Transverse colon (tissue), 4 donors: ENCODE data around the gene KCNAB3. TPM values are rescaled to one million over a fixed set of nuclear protein-coding genes. Genes with fewer than 3 reads are reported as not detected.

ENCODE experiments used
- DNase-seq: peaks from one replicate; pipeline ENCODE4 v3.0.0-alpha.2; 2019
- H3K27ac ChIP-seq, 4 donors: fragments of 200-600 bp; sonication (generic); 2 replicates each; pipeline ENCODE4 v1.5.1; 2016 to 2018; ENCODE audit warnings: inconsistent platforms in 4 of 4
- H3K27me3 ChIP-seq: fragments of 200-600 bp; sonication (generic); 2 replicates; pipeline ENCODE4 v1.5.1; 2017; ENCODE audit warnings: inconsistent platforms
- H3K36me3 ChIP-seq, 4 donors: fragments of 200-600 bp; sonication (generic); 2 replicates each; pipeline ENCODE4 v1.5.1; 2017 to 2019; ENCODE audit warnings: inconsistent platforms in 4 of 4
- H3K4me1 ChIP-seq, 4 donors: fragments of 200-600 bp; sonication (generic); 2 replicates each; pipeline ENCODE4 v1.5.1; 2017 to 2020; ENCODE audit warnings: inconsistent platforms in 4 of 4
- H3K4me3 ChIP-seq, 4 donors: fragments of 200-600 bp; sonication (generic); 1 replicate in 1 of 4; 2 replicates in 3 of 4; pipeline versions ENCODE4 v1.5.1 to v1.6.1; 2017 to 2019; ENCODE audit warnings: inconsistent platforms in 4 of 4
- H3K9me3 ChIP-seq, 2 donors: fragments of 200-600 bp; sonication (generic); 2 replicates each; pipeline ENCODE4 v1.5.1; 2017 to 2019; ENCODE audit warnings: inconsistent platforms in 2 of 2
- EP300 ChIP-seq: sonication (generic); formaldehyde crosslinking; IDR thresholded peaks from one replicate; pipeline ENCODE4 v1.6.1; 2017; ENCODE audit warnings: antibody characterized with exemption, low read depth
- POLR2A ChIP-seq: fragments of 450-650 bp; IDR thresholded peaks from one replicate; pipeline ENCODE4 v1.6.1; 2016; ENCODE audit warnings: antibody characterized with exemption, mild to moderate bottlenecking, moderate library complexity
- POLR2AphosphoS5 ChIP-seq, 3 donors: sonication (generic); formaldehyde crosslinking; IDR thresholded peaks; one replicate each; pipeline ENCODE4 v1.6.1; 2016; ENCODE audit warnings: antibody characterized with exemption in 3 of 3
- WGBS, 2 donors: methylation state at CpG; one replicate each; pipeline ENCODE4 v1.1.5; 2018; ENCODE audit warnings: low coverage in 1 of 2; 5-methylcytosine and 5-hydroxymethylcytosine counted together
- in situ Hi-C, 4 donors: fragments of 200-750 bp; cut with MboI; loops; one replicate each; pipeline versions ENCODE4 v1.15.0 to v1.15.1; 2017; ENCODE audit warnings: low sequenced_read_pairs in 3 of 4, low pct_ligation_motif_present in 1 of 4, low pct_unique_long_range_greater_than_20kb in 1 of 4
- intact Hi-C: fragments of 100-400 bp; cut with DNase I; formaldehyde crosslinking; loops from one replicate; pipeline ENCODE4 v1.15.1; 2023; ENCODE audit warnings: low total_unique reads
- total RNA-seq, 4 donors: library from RNA; depleted of rRNA; stranded (reverse); fragments of >200 nt; gene quantifications; one replicate each; pipeline ENCODE4 v1.1.0, GENCODE V29; 2016
- TF ChIP-seq, protein P1 (sequence below), 5 experiments: fragments of 200-600 bp in 3 of 5; fragments of 450-650 bp in 2 of 5; sonication (generic) in 3 of 5; IDR thresholded peaks; 1 replicate in 2 of 5; 2 replicates in 3 of 5; pipeline ENCODE4 v1.5.1; 2016 to 2017; ENCODE audit warnings: antibody characterized with exemption in 5 of 5, inconsistent platforms in 3 of 5, mild to moderate bottlenecking in 2 of 5, moderate library complexity in 1 of 5

Gene KCNAB3
- 1 to 10 TPM in 1 of 4 donors, under 1 TPM in 2, not detected in 1; 0.40 to 1.6 (median 0.82) TPM for total RNA-seq

DNA sequence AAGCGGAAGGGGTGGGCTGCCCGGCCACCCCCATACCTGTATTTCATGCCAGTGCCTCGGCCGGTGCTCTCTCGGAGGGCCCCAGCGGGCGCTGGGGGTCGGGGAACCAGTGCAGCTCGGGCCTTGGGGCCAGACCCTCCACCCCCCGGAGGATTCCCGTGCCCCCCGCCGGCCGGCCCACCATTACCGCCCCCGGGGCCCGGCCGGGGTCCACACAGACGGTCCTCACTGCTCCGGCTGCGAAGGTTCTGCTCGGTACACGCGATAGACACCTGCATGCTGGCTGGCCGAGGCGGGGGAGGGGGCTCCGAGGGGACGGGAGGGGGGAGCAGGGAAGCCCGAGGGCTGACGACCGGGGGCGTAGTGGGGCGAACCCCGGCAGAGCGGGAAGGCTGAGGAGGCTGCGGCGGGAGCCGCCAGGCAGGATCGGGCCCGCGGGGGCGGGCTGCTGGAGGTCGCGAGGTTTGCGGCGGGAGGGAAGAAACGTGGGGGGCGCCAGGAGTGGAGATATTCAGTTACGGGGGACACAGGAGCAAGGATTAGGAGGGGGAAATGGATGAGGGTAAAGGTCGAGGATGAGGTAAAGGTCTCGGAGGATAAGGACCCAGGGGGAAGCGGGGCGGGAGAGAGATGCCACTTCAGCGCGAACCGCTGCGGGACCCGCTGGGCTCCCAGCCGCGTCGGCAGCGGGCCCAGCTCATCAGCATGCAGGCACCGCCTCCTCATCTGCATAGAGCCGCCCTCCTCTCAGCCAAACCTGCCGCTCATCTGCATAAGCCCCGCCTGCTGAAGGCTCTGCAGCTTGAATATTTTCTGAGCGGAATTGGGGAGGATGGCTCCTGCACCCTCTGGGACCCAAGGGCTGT, at the start of gene KCNAB3:
Gene KCNAB3 (minus strand): TSS at position 699 of the 866 bp plus-strand sequence. CDS start 421 bp downstream, at position 278.
- 57 to 100% methylated on average over 1 to 64 of the region's 67 CpGs for WGBS, 2 donors
- Histone ChIP-seq H3K27ac (no peak within 1 kb of the TSS), H3K4me1 (peaks cover 8 to 37% (median 26%) of the 10 kb centered on the region in 4 donors), H3K36me3 (no peaks in the 10 kb centered on the region), H3K27me3 (no peaks in the 10 kb centered on the region), H3K9me3 (no peaks in the 10 kb centered on the region), H3K4me3 (peak within 1 kb of the TSS in 2 of 4 donors; percentile 8 to 22)
- no peak for TF ChIP-seq POLR2A
- no peak for TF ChIP-seq EP300
- TF ChIP-seq, protein P1, sequence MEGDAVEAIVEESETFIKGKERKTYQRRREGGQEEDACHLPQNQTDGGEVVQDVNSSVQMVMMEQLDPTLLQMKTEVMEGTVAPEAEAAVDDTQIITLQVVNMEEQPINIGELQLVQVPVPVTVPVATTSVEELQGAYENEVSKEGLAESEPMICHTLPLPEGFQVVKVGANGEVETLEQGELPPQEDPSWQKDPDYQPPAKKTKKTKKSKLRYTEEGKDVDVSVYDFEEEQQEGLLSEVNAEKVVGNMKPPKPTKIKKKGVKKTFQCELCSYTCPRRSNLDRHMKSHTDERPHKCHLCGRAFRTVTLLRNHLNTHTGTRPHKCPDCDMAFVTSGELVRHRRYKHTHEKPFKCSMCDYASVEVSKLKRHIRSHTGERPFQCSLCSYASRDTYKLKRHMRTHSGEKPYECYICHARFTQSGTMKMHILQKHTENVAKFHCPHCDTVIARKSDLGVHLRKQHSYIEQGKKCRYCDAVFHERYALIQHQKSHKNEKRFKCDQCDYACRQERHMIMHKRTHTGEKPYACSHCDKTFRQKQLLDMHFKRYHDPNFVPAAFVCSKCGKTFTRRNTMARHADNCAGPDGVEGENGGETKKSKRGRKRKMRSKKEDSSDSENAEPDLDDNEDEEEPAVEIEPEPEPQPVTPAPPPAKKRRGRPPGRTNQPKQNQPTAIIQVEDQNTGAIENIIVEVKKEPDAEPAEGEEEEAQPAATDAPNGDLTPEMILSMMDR (IDR thresholded peaks at IDR 0.05): no peak
- no peak for TF ChIP-seq POLR2AphosphoS5 (IDR thresholded peaks at IDR 0.05)
- peak; percentile 42 for DNase-seq
- in situ Hi-C loops (loop anchor here in 1 of 4 donors (10.0 kb wide), 1 partner anchor 55 kb away; no protein-coding TSS in a partner anchor), intact Hi-C loops (loop anchor here (10.0 kb wide), 1 partner anchor 65 kb away; no protein-coding TSS in a partner anchor)

DNA sequence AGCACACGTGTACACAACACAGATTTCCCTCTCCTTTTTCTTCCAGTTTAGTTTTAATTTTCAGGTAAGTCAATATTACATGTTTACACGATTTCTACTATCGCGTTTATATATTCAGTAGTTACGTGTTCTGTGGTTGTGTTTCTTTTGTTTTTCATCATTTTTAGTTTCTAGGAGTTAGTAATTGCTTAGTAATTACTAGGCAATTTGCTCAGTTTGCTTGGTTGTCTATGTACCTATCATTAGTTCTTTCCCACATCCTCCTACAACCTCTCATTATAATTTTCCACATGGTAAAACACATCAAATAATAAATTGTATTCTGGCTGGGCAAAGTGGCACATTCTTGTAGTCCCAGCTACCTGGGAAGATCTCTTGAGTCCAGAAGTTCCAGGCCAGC, 48.1 kb upstream of the KCNAB3 start:
- intact Hi-C loops (no loop called here), in situ Hi-C loops (loop anchor here in 2 of 4 donors (25.0 kb wide), 1 partner anchor 116 kb away; the partner anchor contains the start of genes CYB5D1 (in 2 of the 2), NAA38 (in 2 of the 2) and TMEM88 (in 2 of the 2))
- peaks cover 0 to 10% (median 4%) of the 10 kb centered on the region in 4 donors for H3K4me1 ChIP-seq
- no peaks in the 10 kb centered on the region for H3K27me3 ChIP-seq
- no peak overlapping the region for H3K27ac ChIP-seq
- no peaks in the 10 kb centered on the region for H3K36me3 ChIP-seq
- no peak for TF ChIP-seq POLR2AphosphoS5 (IDR thresholded peaks at IDR 0.05)
- TF ChIP-seq POLR2A: no peak
- no peak for TF ChIP-seq EP300
- TF ChIP-seq, protein P1 (IDR thresholded peaks at IDR 0.05): no peak
- H3K9me3 ChIP-seq: peaks cover 17 to 19% of the 10 kb centered on the region in 2 donors
- WGBS, 2 donors: 76 to 92% methylated on average over 5 of the region's 5 CpGs
- DNase-seq: no peak
- no peak overlapping the region for H3K4me3 ChIP-seq

DNA sequence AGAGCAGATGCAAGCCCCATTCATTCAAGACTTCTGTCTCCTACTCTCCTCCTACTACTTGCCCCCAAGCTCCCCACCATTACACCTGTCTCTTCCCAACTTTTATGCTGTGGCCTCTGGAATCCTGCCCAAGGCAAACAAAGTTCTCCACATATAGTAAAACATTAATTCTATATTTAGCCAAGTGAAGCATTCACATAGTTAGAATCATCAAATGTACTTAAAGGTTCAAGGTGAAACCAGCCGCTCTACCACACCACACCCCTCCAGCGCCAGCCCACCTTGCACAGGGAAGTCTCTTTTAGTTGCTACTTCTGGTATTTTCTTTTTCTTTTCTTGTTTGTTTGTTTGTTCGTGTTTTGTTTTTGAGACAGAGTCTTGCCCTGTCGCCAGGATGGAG, 47.4 kb upstream of the KCNAB3 start:
- TF ChIP-seq POLR2AphosphoS5 (IDR thresholded peaks at IDR 0.05) (no peak), POLR2A (no peak), EP300 (no peak)
- TF ChIP-seq, protein P1 (IDR thresholded peaks at IDR 0.05): no peak
- Histone ChIP-seq H3K4me3 (no peak overlapping the region), H3K9me3 (peaks cover 17 to 19% of the 10 kb centered on the region in 2 donors), H3K27ac (peak overlapping the region in 1 of 4 donors; percentile 3), H3K27me3 (no peaks in the 10 kb centered on the region), H3K36me3 (no peaks in the 10 kb centered on the region), H3K4me1 (peaks cover 0 to 10% (median 4%) of the 10 kb centered on the region in 4 donors)
- in situ Hi-C loops: loop anchor here in 2 of 4 donors (25.0 kb wide), 1 partner anchor 115 kb away; the partner anchor contains the start of genes CYB5D1 (in 2 of the 2), NAA38 (in 2 of the 2) and TMEM88 (in 2 of the 2)
- 54 to 58% methylated on average over 3 to 4 of the region's 4 CpGs for WGBS, 2 donors
- intact Hi-C loops: no loop called here
- peak; percentile 15 for DNase-seq

DNA sequence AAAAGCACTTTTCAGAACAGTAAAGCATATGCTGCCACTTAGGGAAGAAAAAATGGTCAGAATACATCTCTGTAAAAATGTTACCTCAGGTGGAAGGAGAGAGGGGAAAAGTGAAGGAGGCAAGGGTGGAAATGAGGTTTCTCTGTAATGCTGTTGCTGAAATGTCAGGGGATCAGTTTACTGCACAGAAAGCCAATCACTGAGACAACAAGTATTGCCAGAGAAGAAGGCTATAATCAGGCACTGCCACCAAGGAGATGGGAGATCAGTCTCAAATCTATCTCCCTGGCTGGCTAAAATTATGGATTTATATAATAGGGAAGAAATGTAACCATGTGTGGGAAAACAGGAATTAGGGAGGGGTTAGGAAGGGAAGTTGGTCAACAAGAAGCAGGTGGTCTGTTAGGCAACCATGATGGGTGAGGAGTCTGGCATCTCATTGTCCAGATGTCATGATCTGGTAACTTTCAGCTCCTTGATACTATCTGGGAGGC, 45.0 kb upstream of the KCNAB3 start:
- intact Hi-C loops: no loop called here
- no peak overlapping the region for H3K4me3 ChIP-seq
- H3K9me3 ChIP-seq: peaks cover 17 to 19% of the 10 kb centered on the region in 2 donors
- no peak for TF ChIP-seq POLR2A
- TF ChIP-seq POLR2AphosphoS5 (IDR thresholded peaks at IDR 0.05): no peak
- TF ChIP-seq, protein P1 (IDR thresholded peaks at IDR 0.05): no peak
- TF ChIP-seq EP300: no peak
- no peak overlapping the region for H3K27ac ChIP-seq
- no peaks in the 10 kb centered on the region for H3K27me3 ChIP-seq
- H3K4me1 ChIP-seq: peaks cover 0 to 10% (median 4%) of the 10 kb centered on the region in 4 donors
- in situ Hi-C loops: loop anchor here in 2 of 4 donors (25.0 kb wide), 1 partner anchor 112 kb away; the partner anchor contains the start of genes CYB5D1 (in 2 of the 2), NAA38 (in 2 of the 2) and TMEM88 (in 2 of the 2)
- no peaks in the 10 kb centered on the region for H3K36me3 ChIP-seq
- no peak for DNase-seq
